Transverse colon (tissue), 4 donors: ENCODE data around the gene TUT7.

ENCODE experiments used
- CTCF ChIP-seq, 5 experiments: fragments of 200-600 bp in 3 of 5; fragments of 450-650 bp in 2 of 5; sonication (generic) in 3 of 5; IDR thresholded peaks; 1 replicate in 2 of 5; 2 replicates in 3 of 5; pipeline ENCODE4 v1.5.1; 2016 to 2017; ENCODE audit warnings: antibody characterized with exemption in 5 of 5, inconsistent platforms in 3 of 5, mild to moderate bottlenecking in 2 of 5, moderate library complexity in 1 of 5
- POLR2A ChIP-seq: fragments of 450-650 bp; IDR thresholded peaks from one replicate; pipeline ENCODE4 v1.6.1; 2016; ENCODE audit warnings: antibody characterized with exemption, mild to moderate bottlenecking, moderate library complexity
- POLR2AphosphoS5 ChIP-seq, 3 donors: sonication (generic); formaldehyde crosslinking; IDR thresholded peaks; one replicate each; pipeline ENCODE4 v1.6.1; 2016; ENCODE audit warnings: antibody characterized with exemption in 3 of 3

- TF ChIP-seq CTCF (IDR thresholded peaks at IDR 0.05) (no peak), POLR2A (no peak), POLR2AphosphoS5 (IDR thresholded peaks at IDR 0.05) (no peak)
Measured at GRCh38 chr9:86396412-86396811, 42.2 kb upstream of the TUT7 start.
